ENCODE measurements around the gene PROCA1.

DNA sequence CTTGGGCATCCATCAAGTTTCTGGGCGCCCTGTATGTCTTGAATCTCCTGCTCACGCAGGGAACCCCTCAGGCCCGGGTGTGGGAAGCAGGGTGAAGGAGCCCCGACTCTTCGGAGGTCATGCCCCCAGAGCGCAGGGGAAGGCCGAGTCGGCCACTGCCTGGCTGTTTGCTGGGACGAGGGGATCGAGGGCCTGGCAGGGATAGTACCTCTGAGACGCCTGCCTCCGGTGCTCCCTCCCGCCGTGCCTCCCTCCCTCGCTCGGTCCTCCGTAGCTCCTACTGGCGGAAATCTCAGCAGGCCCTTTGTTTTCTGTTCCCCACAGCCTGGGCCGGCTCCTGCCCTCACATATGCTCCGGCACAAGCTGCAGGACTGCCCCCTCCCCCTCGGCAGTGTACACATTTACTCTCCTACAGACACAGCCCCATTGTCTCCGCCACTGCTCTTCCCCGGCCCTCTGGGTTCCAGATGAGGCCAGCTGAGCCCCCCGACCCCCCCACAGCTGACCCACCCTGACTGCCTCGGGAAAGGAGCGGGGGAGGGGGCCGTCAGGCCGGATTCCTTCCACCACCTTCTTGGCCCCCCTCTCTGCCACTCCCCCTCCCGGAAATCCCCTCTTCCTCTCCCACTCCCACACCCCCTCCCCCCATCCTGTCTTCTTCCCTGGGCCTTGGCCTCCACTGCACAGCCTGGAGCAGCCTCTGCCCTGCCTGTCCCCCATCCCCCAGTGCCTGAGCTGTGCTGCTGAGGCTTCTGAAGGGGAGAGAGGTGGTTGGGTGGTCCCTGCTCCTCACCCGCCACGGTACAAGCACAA, 33.5 kb upstream of the PROCA1 start:
- TF ChIP-seq, protein P1, sequence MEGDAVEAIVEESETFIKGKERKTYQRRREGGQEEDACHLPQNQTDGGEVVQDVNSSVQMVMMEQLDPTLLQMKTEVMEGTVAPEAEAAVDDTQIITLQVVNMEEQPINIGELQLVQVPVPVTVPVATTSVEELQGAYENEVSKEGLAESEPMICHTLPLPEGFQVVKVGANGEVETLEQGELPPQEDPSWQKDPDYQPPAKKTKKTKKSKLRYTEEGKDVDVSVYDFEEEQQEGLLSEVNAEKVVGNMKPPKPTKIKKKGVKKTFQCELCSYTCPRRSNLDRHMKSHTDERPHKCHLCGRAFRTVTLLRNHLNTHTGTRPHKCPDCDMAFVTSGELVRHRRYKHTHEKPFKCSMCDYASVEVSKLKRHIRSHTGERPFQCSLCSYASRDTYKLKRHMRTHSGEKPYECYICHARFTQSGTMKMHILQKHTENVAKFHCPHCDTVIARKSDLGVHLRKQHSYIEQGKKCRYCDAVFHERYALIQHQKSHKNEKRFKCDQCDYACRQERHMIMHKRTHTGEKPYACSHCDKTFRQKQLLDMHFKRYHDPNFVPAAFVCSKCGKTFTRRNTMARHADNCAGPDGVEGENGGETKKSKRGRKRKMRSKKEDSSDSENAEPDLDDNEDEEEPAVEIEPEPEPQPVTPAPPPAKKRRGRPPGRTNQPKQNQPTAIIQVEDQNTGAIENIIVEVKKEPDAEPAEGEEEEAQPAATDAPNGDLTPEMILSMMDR (IDR thresholded peaks at IDR 0.05; ENCODE audit: insufficient read depth, low read length, poor library complexity, severe bottlenecking), result no peak
- TF ChIP-seq EZH2phosphoT487 (conservative IDR thresholded peaks at IDR 0.05; ENCODE audit: low read length), result no peak

All from SU-DHL-6 (cell line).